Activated CD8-positive, alpha-beta memory T cell treated with anti-CD3 and anti-CD28 coated beads for 4 hours (primary cell): ENCODE results near the gene HMCN1.

ENCODE experiments used
- DNase-seq, 2 donors: peaks; one replicate each; pipeline ENCODE4 v3.0.0-alpha.2; 2020; ENCODE audit warnings: low read depth in 2 of 2

The HMCN1 gene

DNA sequence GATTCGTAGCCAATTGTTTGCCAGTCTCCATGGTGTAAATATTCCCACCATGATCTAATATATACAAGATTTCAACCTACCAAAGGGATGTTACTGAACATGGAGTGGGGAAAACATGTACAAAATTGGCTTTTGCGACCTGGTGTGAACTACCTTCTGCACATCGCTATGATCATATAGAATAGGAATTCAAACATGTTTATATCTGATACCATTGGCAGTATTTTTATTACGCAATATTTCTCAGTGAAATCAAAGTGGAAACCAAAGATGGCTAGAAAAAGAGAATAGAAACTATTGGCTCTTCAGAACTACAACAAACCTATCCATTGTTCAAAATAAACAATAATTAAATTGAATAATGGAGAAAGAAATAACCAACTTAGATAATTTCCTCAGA lies 355.7 kb downstream of the HMCN1 start:
- DNase-seq, result no peak

DNA sequence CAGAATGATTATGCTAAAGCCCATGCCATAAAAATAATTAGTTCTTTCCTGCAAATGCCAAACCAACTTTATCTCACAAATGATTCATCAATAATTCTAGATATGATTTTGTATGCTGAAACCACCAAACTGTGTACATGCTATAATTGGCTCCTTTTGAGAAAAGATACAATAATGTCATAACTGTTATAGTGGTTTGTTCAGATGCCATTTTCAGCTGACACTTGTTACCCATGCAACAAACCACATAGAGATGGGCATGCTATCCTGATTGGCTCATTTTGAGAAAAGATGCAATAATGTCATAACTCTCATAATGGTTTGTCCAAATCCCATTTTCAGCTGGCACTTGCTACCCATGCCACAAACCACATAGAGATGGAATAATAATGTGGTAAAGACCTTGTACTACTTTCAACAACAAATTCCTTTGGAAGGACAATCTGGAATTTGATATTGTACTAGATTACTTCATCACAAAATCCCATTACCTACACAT lies 357.1 kb downstream of the HMCN1 start:
- no peak for DNase-seq

- no peak for DNase-seq
Measured at GRCh38 chr1:186093437-186093836, 359.2 kb downstream of the HMCN1 start.

DNA sequence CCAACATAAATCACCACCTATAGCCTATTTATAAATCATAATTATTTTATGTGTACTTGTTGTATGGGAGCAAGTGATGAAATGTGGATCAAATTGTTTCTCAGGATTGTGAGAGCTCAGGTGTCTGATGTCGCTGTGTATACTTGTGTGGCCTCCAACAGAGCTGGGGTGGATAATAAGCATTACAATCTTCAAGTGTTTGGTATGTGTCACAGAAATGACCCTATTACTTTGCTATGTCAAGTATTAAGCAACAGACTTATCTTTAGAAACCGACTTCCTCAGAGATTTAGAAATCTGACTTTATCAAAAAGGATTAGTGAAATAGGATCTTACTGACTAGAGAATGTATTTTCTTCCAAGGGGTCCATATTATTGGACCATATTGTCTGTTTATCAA lies 360.0 kb downstream of the HMCN1 start:
- DNase-seq, result no peak

DNA sequence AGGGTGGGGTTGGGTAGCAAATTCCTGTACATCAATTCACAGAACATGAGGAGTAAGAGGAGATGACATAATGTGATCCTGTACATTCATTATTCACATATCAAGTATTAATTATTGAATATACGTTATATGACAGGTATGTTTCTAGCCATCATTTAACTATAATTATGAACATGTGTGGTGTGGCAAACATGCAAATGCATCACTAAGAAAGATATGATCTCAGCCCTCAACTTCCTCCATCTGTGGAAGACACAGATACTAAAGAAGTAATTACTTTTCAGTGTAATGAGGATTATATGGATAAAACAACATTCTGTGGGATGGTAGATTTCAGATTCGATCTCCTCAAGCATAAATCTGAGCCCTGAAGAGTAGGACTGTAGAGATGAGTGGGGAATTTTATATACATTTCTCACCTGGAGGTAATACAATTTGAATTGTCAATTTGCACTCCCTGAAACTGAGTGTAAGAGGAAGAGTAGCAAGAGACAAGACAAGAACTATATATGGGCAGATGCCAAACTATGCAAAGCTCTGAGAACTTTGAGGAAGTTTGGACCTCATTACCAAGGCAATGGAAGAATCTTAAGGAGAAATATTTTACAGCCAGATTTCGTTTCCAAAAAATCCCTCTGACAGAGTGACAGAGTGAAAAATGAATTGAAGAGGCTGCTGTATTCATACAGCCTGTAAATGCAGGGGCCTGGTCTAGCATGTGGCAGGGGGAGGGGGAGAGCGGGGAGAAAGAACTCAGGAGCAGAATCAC lies 365.3 kb downstream of the HMCN1 start:
- DNase-seq, result no peak

DNA sequence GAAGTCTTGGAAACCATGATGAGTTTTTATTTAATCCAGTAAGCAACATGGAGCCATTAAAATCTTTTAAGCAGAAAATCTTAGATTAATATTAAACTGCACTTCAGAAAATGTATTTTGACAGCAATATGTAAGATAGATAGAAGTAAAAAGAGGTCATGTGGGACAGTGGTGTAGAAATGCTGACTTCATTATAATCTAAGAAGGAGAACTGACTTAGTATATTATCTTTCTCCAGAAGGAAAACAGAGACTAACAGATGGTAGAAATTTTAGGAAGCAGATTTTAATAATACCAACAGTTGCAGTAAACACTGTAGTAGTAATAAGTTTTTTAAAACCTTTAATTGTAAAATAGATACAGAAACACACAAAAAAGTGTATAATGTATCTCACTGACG lies 367.9 kb downstream of the HMCN1 start:
- no peak for DNase-seq

DNA sequence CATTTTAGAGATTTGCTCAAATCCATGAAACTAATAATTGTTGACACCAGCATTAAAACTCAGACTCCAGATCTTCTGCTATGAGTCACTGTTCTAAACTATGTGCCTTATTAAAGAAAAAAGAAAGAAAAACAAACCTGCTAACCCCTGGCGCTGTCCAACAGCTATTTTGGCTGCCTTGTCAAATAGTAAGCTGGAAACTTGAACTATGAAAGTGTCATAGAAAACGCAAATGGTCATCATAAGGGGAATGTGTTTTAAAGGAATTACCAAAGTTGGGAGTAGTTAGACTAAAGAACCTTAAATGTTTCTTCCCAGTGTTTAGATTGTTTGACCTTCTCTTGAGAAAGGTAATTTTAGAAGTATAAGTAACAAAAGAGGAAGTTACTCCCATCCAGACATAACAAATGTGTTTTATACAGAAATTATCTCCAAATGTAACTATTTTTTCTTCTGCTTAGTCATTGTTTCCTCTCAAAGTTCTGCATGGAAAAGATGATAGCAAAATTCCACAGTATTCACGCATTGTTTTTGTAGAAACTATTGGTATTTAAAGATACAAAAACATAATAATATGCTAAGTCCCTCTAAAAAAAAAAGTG lies 368.5 kb downstream of the HMCN1 start:
- no peak for DNase-seq

GRCh38 chr1:186104459-186104858 lies 370.3 kb downstream of the HMCN1 start:
- DNase-seq, result no peak

DNA sequence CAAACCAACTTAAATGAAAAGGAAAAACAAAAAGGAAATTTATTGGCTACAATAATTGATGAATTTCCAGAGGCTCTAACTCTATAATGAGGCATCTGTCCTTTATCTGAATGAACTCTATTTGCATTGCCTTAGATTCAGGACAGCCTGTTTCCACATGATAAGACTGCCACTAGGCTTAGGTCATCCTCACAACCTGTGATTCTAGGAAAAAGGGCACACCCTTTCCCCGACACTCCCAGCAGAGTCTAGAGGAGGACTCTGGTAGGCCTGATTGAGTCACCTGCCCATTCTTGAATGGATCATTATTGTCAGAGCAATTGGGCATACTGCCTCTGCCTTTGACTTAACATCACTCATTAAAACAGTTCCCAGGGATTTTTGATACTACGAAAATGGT lies 378.1 kb downstream of the HMCN1 start:
- DNase-seq, result no peak

DNA sequence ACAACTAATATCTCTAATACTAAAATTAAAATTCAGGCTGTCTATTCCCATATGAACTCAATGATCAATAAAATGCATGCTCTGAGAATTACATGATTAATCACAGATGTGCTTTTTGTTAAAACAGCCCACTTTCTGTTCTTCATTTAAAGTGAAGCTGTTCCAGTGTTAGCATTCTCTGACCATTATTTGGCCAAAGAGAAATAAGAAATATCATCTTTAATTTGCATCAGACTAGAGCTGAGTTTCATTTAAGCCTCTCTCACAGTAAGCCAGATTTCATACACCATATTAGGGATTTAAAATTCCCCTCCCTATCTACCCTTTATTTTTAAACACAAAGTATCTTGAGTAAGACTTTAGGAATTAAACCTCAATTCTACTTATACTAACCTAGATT lies 379.3 kb downstream of the HMCN1 start:
- DNase-seq, result no peak

GRCh38 chr1:186118724-186119123 lies 384.5 kb downstream of the HMCN1 start:
- no peak for DNase-seq

DNA sequence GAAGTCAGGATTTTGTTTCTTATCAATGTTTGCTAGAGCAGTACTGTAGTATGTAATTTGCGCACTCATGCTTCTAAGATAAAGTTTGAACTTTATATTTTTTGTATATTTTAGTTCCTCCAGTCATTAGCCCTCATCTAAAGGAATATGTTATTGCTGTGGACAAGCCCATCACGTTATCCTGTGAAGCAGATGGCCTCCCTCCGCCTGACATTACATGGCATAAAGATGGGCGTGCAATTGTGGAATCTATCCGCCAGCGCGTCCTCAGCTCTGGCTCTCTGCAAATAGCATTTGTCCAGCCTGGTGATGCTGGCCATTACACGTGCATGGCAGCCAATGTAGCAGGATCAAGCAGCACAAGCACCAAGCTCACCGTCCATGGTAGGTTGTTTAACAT lies 388.6 kb downstream of the HMCN1 start:
- no peak for DNase-seq

DNA sequence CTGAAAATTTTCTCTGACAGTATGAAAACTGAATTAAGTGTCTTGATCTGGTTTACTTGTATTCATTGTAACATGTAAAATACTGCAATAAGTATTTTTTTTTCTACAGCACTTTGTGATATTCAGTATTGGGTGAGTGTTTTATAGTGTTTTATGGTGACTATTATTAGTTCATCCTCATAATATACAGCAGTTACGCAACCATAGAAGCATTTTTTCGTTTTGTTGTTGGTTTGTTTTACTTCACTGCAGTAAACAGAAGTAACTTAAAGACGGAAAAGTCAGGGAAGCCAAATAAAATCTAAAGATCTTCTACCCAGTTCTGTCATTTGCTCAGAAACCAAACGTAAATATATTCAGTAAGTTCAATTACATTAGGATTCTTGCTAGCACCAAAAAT lies 390.8 kb downstream of the HMCN1 start:
- DNase-seq, result no peak

DNA sequence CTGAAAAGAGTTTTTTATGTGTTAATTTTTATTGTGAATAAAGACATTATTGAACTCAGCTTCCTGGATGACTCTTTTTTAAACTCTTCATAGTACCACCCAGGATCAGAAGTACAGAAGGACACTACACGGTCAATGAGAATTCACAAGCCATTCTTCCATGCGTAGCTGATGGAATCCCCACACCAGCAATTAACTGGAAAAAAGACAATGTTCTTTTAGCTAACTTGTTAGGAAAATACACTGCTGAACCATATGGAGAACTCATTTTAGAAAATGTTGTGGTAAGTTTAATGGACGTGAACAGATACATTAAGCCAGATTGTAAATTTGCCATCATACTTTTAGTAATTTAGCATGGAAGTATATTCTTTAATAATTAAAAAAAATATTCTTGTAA lies 391.3 kb downstream of the HMCN1 start:
- DNase-seq, result no peak

GRCh38 chr1:186129758-186130157 lies 395.6 kb downstream of the HMCN1 start:
- no peak for DNase-seq

DNA sequence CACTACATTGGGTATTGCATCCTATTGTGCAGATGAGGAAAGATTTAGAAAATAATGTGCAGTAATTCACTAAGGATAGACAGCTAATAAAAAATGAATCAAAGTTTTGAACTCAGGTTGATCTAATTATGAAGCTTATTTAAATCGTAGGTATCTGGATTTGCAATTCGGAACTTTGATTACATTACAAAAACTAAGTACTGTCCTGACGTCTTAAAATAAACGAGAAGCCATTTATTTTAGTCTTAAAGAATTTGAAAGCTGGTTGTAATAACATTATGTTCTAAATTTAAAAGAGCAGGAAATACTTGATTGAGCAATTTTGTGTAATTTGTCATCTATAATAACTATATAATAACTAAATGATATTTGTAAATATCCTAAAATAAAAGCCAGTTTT lies 404.9 kb downstream of the HMCN1 start:
- DNase-seq, result no peak

DNA sequence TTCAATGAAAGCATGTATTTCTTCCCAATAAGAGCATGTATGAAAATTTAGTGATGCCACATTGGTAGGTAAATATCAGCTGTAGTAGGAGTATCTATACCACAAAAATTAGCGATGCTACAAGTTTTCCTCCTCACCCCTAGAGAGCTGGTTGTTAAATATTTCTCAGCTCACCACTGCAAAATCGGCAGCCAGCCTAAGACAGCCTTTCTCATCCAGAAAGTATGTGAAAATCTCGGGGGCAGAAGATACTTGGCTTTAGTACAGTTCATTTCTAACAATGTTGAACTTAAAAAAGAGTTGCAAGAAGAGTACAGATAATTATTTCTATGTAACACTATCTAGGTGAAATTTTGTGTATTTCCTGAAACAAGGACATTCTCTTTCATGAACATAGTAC lies 405.5 kb downstream of the HMCN1 start:
- no peak for DNase-seq

DNA sequence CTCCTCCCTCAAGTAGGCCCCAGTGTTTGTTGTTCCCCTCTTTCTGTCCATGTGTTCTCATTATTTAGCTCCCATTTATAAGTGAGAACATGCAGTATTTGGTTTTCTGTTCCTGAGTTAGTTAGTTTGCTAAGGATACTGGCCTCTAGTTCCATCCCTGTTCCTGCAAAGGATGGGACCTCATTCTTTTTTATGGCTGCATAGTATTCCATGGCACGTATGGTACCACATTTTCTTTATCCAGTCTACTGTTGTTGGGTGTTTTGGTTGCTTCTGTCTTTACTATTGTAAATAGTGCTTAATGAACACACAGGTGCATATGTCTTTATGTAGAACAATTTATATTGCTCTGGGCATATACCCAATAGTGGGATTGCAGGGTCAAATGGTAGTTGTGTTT lies 408.0 kb downstream of the HMCN1 start:
- no peak for DNase-seq

DNA sequence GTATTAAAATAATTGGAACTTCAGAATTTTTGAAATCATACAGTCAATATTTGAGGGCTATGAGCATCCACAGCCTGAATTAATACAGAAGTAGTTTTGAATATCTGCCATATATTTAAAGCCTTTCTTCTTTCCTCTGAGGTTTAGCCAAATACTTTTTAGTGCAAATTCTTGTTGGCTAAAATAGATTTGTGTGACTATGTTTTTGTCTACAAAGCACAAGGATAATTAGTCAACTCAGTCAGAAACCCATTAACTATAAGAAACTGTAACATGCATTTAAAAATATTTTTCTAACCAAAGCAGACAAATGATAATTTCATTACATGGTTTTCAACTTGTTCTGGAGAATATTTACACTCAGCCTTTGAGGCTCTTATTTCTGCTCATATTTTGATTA lies 408.7 kb downstream of the HMCN1 start:
- no peak for DNase-seq

DNA sequence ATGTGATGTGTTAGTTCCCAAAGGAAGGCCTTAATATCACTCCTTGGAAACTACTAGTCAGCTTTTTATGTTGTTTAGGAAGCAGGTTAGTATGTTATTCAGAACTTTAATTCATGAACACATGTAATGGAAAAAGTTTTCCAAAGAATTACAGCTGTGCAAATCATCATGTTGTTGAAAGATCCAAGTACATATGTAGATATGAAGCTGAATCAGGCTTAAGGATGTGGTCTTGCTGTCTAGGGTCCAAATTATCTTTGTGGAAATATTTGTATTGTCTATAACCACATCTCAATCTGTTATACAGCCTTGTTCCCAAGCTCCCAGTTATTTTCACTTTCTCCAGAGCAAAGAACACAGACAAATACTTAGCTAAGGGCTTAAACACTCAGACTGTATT lies 409.3 kb downstream of the HMCN1 start:
- DNase-seq, result no peak

DNA sequence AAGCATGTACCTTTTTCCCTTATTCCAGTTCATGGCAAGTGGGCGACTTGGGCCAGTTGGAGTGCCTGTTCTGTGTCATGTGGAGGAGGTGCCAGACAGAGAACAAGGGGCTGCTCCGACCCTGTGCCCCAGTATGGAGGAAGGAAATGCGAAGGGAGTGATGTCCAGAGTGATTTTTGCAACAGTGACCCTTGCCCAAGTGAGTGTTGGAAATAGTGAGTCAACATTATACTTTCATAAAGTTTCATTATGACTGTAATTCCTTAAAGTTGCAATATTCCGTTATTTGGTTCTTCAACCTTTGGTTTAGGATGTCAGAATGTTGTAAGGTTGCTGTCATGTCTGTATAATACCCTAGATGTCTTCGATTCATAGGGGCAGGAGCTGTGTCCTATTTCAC lies 410.3 kb downstream of the HMCN1 start:
- no peak for DNase-seq

DNA sequence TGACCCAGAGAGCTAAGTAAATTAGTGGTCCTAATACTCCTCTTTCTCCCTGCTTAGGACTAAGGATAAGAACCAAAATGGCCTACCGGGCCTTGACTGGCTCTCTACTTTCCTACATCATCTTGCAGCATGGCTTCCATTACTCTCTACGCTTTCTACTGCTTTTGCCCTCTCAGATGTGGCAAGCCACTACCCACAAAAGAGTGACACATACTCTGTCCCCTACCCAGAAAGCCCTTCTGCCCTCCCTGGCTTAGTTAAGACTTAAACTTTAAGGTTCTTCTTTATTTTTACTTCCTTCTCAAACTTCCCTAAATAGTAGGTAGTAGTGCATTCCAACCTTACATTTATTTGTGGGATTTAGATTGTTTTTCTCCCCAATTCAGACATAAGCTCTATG lies 412.8 kb downstream of the HMCN1 start:
- no peak for DNase-seq

DNA sequence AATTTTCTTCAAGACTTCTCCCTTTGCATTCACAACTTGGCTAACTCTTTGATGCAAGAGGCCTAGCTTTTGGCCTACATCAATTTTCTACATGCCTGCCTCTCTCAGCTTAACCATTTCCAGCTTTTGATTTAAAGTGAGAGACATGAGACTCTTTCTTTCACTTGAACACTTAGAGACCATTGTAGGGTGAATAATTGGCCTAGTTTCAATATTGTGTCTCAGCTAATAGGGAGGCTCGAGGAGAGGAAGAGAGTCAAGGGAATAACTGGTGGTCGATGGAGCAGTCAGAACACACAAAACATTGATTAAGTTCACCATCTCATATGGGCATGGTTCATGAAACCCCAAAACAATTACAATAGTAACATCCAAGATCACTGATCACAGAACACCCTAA lies 415.4 kb downstream of the HMCN1 start:
- DNase-seq, result no peak

- DNase-seq, result no peak
Measured at GRCh38 chr1:186152227-186152619, 418.0 kb downstream of the HMCN1 start.
